Measurements from ENCODE around the gene NDUFS6. TPM values are rescaled to one million over a fixed set of nuclear protein-coding genes. Genes with fewer than 3 reads are reported as not detected.

NDUFS6 gene
- total RNA-seq, 1 donor from 2014 or later, result 22.5 TPM

DNA sequence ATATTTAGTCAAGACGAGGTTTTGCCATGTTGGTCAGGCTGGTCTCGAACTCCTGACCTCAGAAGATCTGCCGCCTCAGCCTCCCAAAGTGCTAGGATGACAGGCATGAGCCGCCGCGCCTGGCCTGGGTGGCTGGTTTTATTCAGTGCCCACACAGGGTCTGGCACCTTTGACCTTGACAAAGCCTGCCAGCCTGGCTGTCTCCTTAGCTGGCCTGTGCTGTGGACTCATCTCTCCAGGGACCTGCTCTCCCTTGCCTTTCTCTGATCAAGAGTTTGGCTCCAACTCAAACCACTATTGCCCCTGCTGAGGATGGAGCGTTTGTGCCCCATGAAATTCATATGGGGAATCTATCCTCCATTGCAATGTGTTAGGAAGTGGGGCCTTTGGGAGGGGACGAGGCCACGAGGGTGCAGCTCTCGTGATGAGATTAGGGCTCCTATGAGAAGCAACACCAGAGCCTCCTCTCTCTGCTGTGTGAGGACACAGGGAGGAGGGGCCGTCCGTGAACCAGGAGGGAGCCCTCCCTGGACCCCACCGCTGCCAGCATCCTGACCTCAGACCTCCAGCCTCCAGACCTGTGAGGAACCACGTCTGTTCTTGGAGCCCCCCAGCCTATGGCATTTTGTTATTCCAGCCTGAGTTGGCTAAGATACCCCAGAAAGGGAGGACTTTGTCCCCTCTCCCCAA lies 46.5 kb upstream of the NDUFS6 start:
- peaks cover 7% of the 10 kb centered on the region for H3K9me3 Mint-ChIP-seq
- no peak for DNase-seq
- peaks cover 3% of the 10 kb centered on the region for H3K27me3 Mint-ChIP-seq
- ChIA-PET CTCF (no interaction called here), POLR2A (no interaction called here)
- H3K4me3 Mint-ChIP-seq, result no peak overlapping the region
- no peak overlapping the region for H3K27ac Mint-ChIP-seq
- TF ChIP-seq, protein P1, sequence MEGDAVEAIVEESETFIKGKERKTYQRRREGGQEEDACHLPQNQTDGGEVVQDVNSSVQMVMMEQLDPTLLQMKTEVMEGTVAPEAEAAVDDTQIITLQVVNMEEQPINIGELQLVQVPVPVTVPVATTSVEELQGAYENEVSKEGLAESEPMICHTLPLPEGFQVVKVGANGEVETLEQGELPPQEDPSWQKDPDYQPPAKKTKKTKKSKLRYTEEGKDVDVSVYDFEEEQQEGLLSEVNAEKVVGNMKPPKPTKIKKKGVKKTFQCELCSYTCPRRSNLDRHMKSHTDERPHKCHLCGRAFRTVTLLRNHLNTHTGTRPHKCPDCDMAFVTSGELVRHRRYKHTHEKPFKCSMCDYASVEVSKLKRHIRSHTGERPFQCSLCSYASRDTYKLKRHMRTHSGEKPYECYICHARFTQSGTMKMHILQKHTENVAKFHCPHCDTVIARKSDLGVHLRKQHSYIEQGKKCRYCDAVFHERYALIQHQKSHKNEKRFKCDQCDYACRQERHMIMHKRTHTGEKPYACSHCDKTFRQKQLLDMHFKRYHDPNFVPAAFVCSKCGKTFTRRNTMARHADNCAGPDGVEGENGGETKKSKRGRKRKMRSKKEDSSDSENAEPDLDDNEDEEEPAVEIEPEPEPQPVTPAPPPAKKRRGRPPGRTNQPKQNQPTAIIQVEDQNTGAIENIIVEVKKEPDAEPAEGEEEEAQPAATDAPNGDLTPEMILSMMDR (IDR thresholded peaks at IDR 0.05), result no peak
- intact Hi-C loops (cut with micrococcal nuclease), result no loop called here
- no peaks in the 10 kb centered on the region for H3K4me1 Mint-ChIP-seq
- H3K36me3 Mint-ChIP-seq (ENCODE audit: low read depth), result no peaks in the 10 kb centered on the region
- ATAC-seq (ENCODE audit: low read depth), result no peak

DNA sequence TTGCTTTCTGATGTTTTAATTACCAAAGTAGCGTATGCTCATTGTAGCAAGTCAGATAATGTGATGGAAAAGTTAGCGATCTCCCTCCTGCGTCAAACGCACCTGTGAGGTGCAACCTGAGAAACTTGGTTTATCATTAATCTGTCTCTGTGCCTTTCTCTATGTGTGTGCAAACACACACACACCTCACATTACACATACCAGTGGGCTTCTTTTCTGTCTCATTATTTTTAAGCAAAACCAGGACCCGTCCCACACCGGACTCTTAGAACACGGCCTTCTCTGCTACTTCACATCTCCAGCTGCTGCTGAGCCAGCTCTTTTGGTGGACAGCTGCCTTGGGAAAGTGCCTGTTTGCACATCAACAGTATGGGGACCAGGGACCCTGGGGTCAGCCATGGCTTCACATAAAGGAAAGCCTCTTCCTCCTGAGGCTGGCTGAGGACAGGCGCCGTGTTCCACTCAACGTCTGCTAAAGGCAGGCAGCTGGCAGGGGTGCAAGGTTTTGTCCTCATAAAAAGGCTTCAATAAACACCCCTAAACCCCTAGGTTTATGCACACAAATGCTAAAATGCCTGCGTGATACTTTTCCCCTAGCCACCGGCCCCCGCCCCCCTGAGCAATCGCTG lies 45.8 kb upstream of the NDUFS6 start:
- POLR2A ChIA-PET, result no interaction called here
- Mint-ChIP-seq H3K36me3 (ENCODE audit: low read depth) (no peaks in the 10 kb centered on the region), H3K9me3 (peaks cover 7% of the 10 kb centered on the region), H3K4me1 (no peaks in the 10 kb centered on the region), H3K4me3 (no peak overlapping the region), H3K27ac (no peak overlapping the region), H3K27me3 (peaks cover 2% of the 10 kb centered on the region)
- intact Hi-C loops (cut with micrococcal nuclease), result no loop called here
- DNase-seq (no peak), ATAC-seq (ENCODE audit: low read depth) (no peak)
- CTCF ChIA-PET, result no interaction called here
- TF ChIP-seq, protein P1 (IDR thresholded peaks at IDR 0.05), result no peak

DNA sequence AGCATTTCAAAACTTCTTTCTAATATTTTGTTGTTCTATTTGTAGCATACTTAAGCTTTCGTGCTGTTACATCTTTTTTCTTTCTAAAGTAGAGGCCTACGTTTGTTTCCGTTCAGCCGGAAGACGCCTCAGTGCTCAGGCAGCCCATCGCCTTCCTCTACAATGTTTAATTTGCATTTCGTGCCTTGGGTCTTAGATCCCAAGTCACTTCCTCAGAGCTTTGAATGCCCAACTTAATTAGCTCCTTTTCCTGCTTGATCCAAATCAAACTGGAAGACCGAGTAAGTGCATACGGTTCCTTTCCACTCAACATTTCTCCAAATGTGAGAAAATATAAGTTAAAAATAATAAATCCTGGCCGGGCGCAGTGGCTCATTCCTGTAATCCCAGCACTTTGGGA lies 44.7 kb upstream of the NDUFS6 start:
- intact Hi-C loops (cut with micrococcal nuclease), result no loop called here
- H3K27me3 Mint-ChIP-seq, result peaks cover 3% of the 10 kb centered on the region
- H3K4me3 Mint-ChIP-seq, result no peak overlapping the region
- ChIA-PET CTCF (no interaction called here), POLR2A (no interaction called here)
- TF ChIP-seq, protein P1 (IDR thresholded peaks at IDR 0.05), result no peak
- H3K9me3 Mint-ChIP-seq, result peaks cover 7% of the 10 kb centered on the region
- no peak overlapping the region for H3K27ac Mint-ChIP-seq
- DNase-seq (no peak), ATAC-seq (ENCODE audit: low read depth) (no peak)
- no peaks in the 10 kb centered on the region for H3K4me1 Mint-ChIP-seq
- H3K36me3 Mint-ChIP-seq (ENCODE audit: low read depth), result no peaks in the 10 kb centered on the region

DNA sequence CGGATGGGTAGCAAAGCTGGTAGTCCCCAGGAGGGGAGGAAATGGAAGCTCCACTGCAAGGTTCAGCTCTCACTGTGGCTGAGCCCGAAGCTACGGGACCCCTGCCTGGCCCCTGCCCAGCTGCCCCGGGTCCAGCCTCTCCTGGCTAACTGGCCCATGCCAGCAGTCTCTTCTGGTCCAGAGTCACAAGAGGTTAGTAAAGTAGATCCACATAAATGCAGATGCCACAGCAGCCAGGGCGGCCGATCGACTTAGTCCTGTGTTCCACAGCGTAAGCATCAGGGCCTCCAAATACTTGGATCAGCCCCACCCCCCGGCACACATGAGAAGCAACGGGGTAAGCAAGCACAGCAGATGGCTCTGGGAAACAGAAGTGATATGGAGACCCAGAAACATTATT lies 43.7 kb upstream of the NDUFS6 start:
- ChIA-PET CTCF (no interaction called here), POLR2A (no interaction called here)
- intact Hi-C loops (cut with micrococcal nuclease), result no loop called here
- H3K36me3 Mint-ChIP-seq (ENCODE audit: low read depth), result no peaks in the 10 kb centered on the region
- peaks cover 7% of the 10 kb centered on the region for H3K9me3 Mint-ChIP-seq
- no peak for DNase-seq
- no peak overlapping the region for H3K27ac Mint-ChIP-seq
- H3K27me3 Mint-ChIP-seq, result peaks cover 7% of the 10 kb centered on the region
- no peak for ATAC-seq (ENCODE audit: low read depth)
- no peaks in the 10 kb centered on the region for H3K4me1 Mint-ChIP-seq
- no peak overlapping the region for H3K4me3 Mint-ChIP-seq
- TF ChIP-seq, protein P1 (IDR thresholded peaks at IDR 0.05), result no peak

DNA sequence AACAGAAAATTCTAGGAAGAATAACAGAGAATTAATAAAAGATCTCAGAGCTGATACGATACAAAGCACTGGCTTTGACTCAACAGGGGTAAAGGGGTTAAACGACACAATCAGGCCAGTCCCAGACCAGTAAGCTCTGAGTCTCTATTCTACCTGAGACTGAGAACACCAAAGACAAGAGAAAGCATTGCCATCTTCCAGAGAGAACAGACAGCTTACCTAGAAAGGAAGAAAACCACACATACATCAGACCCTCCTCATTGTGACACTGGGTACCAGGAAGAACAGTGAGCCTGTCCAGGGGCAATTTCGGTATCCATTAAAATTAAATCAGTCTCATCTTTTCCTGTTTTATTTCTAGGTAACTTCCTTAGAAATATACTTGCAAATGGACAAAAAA lies 42.6 kb upstream of the NDUFS6 start:
- H3K9me3 Mint-ChIP-seq, result peaks cover 7% of the 10 kb centered on the region
- TF ChIP-seq, protein P1 (IDR thresholded peaks at IDR 0.05), result no peak
- ChIA-PET POLR2A (no interaction called here), CTCF (no interaction called here)
- H3K4me1 Mint-ChIP-seq, result no peaks in the 10 kb centered on the region
- intact Hi-C loops (cut with micrococcal nuclease), result no loop called here
- no peak for DNase-seq
- no peak overlapping the region for H3K27ac Mint-ChIP-seq
- no peaks in the 10 kb centered on the region for H3K36me3 Mint-ChIP-seq (ENCODE audit: low read depth)
- ATAC-seq (ENCODE audit: low read depth), result no peak
- peaks cover 13% of the 10 kb centered on the region for H3K27me3 Mint-ChIP-seq
- H3K4me3 Mint-ChIP-seq, result no peak overlapping the region

Data from activated B cell treated with CpG ODN at 0.5 μM for 24 hours (primary cell).